Measurements from ENCODE around the gene ZNF630.
A peak's percentile ranks its signal among the peaks of the same experiment; 100 is the strongest.
"Not testable (repeated sequence)": the region's sequence is repeated elsewhere in the genome, so short reads cannot be mapped to it uniquely, and the experiment has no call there.

ZNF630 gene

DNA sequence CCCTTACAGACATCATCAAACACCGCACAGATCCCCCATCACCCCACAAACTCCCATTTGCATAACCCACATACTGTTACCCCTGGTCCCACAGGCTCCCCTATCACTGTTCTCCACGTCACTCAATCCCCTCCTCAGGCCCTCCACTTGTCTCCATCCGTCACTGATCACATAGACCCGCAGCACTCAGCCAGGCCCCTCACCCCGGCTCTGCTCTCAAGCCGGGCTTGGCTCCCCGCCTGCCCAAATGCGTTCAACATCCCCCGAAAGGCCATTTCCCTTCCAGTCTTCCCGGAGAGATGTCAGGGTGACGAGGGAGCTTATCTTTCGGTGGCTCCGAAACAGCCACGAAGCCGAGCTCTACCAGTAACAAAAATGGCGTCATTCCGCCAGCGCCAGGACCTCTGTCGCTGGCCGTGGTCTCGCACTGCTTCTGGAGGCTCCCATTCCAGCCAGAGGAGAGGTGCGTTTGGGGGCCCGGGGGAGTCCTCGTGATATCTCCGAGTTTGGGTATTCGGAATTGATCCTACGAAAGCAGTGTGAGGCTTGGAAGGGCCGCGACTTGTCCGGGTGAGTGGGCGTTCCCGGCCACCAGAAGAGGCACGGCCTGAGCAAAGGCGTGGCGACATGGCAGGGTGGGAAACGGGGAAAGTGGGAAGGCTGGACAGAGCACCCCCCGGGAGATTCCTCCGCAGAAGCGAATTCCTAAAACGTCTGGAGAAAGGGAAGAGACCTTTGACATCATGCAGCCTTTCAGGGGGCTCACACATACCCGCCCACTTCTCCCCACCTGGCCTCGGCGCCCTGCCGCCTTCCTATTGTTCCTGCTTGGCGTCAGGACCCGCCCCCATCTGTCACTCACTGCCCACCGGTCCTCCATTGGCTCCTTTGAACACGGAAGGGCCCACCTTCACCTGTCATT, at the start of gene ZNF630:
ZNF630 (minus strand) TSS at position 577 of the 922 bp plus-strand sequence. CDS start 4,754 bp downstream, outside the sequence.
- DNase-seq (ENCODE audit: low read depth): peak; percentile 49
- TF ChIP-seq, protein P1, sequence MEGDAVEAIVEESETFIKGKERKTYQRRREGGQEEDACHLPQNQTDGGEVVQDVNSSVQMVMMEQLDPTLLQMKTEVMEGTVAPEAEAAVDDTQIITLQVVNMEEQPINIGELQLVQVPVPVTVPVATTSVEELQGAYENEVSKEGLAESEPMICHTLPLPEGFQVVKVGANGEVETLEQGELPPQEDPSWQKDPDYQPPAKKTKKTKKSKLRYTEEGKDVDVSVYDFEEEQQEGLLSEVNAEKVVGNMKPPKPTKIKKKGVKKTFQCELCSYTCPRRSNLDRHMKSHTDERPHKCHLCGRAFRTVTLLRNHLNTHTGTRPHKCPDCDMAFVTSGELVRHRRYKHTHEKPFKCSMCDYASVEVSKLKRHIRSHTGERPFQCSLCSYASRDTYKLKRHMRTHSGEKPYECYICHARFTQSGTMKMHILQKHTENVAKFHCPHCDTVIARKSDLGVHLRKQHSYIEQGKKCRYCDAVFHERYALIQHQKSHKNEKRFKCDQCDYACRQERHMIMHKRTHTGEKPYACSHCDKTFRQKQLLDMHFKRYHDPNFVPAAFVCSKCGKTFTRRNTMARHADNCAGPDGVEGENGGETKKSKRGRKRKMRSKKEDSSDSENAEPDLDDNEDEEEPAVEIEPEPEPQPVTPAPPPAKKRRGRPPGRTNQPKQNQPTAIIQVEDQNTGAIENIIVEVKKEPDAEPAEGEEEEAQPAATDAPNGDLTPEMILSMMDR (IDR thresholded peaks at IDR 0.05; ENCODE audit: low read length, missing control alignments): no peak
- H3K4me3 ChIP-seq (replicated peaks; ENCODE audit: low read depth, low read length): peak within 1 kb of the TSS; percentile 64

DNA sequence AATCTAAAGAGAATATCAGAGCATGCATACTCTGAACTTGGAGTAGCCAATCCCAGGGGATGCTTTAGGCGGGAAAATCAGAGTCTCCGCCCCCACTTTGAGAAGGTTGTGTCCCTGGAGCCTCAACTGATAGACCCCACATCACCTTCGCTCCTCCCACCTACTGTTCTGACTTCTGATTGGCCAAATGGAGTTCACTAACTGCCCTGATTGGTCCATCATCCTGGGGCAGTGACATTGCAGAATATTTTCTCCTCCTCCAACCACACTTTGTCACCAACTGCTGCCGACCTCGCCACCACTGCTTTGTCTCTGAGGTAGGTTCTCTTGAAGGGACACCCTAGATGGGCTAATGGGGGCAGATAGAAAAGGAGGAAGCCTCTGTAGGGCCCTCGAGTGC, 36.3 kb upstream of the ZNF630 start:
- DNase-seq (ENCODE audit: low read depth): no peak
- TF ChIP-seq, protein P1 (IDR thresholded peaks at IDR 0.05; ENCODE audit: low read length, missing control alignments): no peak
- H3K4me3 ChIP-seq (replicated peaks; ENCODE audit: low read depth, low read length): no peak overlapping the region

DNA sequence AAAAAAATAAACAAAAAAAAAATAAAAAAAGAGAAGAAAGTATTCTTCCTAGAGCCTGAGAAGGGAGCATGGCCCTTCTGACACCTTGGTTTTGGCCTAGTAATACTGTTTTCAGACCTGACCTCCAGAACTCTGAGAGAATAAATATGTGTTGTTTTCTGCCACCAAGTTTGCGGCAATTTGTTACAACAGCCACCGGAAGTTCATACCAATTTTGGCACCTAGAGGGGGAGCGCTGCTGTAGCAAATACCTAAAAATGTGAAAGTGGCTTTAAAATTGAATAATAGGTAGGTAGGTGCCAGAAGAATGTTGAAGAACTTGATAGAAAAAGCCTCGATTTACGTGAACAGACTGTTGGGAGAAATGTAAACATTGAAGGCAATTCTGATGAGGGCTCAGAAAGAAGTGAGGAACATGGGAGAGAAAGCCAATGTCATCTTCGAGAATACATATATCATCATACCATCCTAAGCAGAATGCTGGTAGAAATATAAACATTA, 31.5 kb upstream of the ZNF630 start:
- no peak overlapping the region for H3K4me3 ChIP-seq (replicated peaks; ENCODE audit: low read depth, low read length)
- TF ChIP-seq, protein P1 (IDR thresholded peaks at IDR 0.05; ENCODE audit: low read length, missing control alignments): no peak
- DNase-seq (ENCODE audit: low read depth): no peak

DNA sequence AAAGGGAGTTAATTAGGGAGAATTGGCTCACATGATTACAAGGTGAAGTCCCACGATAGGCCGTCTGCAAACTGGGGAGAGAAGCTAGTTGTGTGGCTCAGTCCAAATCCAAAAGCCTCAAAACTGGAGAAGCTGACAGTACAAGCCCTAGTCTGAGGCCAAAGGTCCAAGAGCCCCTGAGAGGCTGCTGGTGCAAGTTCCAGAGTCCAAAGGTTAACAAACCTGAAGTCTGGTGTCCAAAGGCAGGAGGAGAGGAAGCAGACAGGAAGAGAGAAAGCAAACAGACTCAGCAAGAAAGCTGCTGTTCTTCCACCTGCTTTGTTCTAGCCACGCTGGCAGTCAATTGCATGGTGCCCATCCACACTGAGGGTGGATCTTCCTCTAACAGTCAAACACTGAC, 30.0 kb upstream of the ZNF630 start:
- TF ChIP-seq, protein P1 (IDR thresholded peaks at IDR 0.05; ENCODE audit: low read length, missing control alignments): no peak
- DNase-seq (ENCODE audit: low read depth): no peak
- H3K4me3 ChIP-seq (replicated peaks; ENCODE audit: low read depth, low read length): no peak overlapping the region

DNA sequence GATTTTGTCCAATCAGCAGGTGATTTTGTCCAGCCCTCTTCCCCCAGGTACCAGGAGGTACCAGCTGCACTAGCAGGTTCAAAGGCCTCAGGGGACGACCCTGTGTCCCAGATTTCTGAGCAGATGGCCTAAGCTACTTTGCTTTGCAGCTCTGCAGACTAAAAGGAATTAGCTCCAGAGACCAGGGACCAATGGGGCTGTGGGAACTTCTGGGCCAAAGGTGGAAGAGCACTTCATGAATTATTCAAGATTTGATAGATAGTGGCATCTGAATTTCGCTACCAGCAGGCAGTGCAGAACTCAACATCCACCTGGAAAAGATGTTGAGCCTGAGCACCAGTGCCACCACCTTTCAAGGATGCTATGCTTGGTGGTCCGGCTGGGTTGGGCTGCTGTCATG, 21.1 kb upstream of the ZNF630 start:
- not testable (repeated sequence) for DNase-seq (ENCODE audit: low read depth); H3K4me3 ChIP-seq (replicated peaks; ENCODE audit: low read depth, low read length)

DNA sequence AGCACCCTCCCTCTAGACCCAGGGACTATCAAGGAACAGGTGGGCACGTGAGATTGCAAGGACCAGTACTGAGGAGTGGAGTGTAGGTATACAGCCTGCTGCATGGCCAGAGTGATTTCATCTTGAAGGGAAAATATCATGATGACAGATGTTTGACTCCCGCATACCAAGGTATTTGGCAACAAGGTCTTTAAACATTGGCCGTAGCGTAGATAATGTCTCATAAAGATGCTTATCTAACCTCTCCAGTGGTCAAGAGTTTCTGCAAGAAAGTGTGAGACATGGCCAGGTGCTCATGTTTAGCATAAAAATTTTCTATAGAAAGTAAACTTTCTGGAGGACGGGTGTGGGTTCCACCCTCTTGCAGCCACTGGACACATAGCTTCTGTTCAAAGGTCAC, 18.7 kb upstream of the ZNF630 start:
- DNase-seq (ENCODE audit: low read depth): no peak
- TF ChIP-seq, protein P1 (IDR thresholded peaks at IDR 0.05; ENCODE audit: low read length, missing control alignments): no peak
- no peak overlapping the region for H3K4me3 ChIP-seq (replicated peaks; ENCODE audit: low read depth, low read length)

DNA sequence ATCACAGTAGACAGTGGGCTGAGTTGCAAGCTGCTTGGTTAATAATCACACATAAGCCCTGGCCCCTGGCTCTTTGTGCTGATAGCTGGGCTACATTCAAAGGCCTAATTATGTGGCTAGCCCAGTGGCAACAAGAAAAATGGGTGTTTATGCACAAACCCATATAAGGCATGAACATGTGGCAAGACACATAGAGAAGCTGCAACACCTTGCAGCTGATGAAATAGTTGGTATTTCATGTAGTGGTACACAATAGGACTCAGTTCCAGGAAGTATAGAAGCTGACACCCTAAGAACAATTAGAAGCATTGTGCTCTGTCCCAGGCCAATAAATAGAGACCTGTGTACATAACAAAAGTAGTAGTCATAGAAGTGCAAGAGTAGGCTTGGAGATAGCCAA, 14.6 kb upstream of the ZNF630 start:
- H3K4me3 ChIP-seq (replicated peaks; ENCODE audit: low read depth, low read length): no peak overlapping the region
- DNase-seq (ENCODE audit: low read depth): peak; percentile 18
- TF ChIP-seq, protein P1 (IDR thresholded peaks at IDR 0.05; ENCODE audit: low read length, missing control alignments): no peak

Data from fibroblast of pulmonary artery (primary cell).